CD14-positive monocyte (primary cell): ENCODE results near the gene MICU1. TPM values are rescaled to one million over a fixed set of nuclear protein-coding genes. Genes with fewer than 3 reads are reported as not detected.

Experiments used
- DNase-seq, 3 donors: peaks; one replicate each; pipeline ENCODE4 v3.0.0-alpha.2; 2011 to 2022
- H2AFZ ChIP-seq: 2 replicates; pipeline ENCODE4 v1.6.0; 2012; ENCODE audit warnings: mild to moderate bottlenecking, low read depth, low read length, inconsistent platforms; ENCODE audit not compliant: insufficient read depth, poor library complexity, severe bottlenecking
- H3K27ac ChIP-seq, 2 donors: 1 replicate in 1 of 2; 2 replicates in 1 of 2; pipeline ENCODE4 v1.5.1; 2012 to 2013; ENCODE audit warnings: low read length in 2 of 2, control low read depth in 1 of 2, inconsistent platforms in 1 of 2, low read depth in 1 of 2, mild to moderate bottlenecking in 1 of 2
- H3K27me3 ChIP-seq, 2 donors: one replicate each; pipeline versions ENCODE4 v1.6.0 to v1.6.1; 2011 to 2013; ENCODE audit warnings: low read length in 2 of 2; ENCODE audit not compliant: control insufficient read depth in 2 of 2, insufficient read depth in 2 of 2
- H3K36me3 ChIP-seq, 2 donors: replicated peaks in 1 of 2; 1 replicate in 1 of 2; 2 replicates in 1 of 2; pipeline versions ENCODE4 v1.5.1 to v1.6.1; 2012 to 2013; ENCODE audit warnings: low read length in 2 of 2, control low read depth in 1 of 2, inconsistent platforms in 1 of 2, mild to moderate bottlenecking in 1 of 2; ENCODE audit not compliant: insufficient read depth in 2 of 2, control insufficient read depth in 1 of 2
- H3K4me1 ChIP-seq, 2 donors: 1 replicate in 1 of 2; 2 replicates in 1 of 2; pipeline versions ENCODE4 v1.5.1 to v1.6.1; 2012 to 2013; ENCODE audit warnings: low read length in 2 of 2, control low read depth in 1 of 2, inconsistent platforms in 1 of 2, mild to moderate bottlenecking in 1 of 2, moderate library complexity in 1 of 2; ENCODE audit not compliant: insufficient read depth in 2 of 2, control insufficient read depth in 1 of 2
- H3K4me2 ChIP-seq: replicated peaks from 2 replicates; pipeline ENCODE3; 2012; ENCODE audit warnings: low read length, moderate library complexity, mild to moderate bottlenecking; ENCODE audit not compliant: poor library complexity, severe bottlenecking; ENCODE audit errors: extremely low read depth
- H3K4me3 ChIP-seq, 3 experiments: fragments of 200-600 bp in 1 of 3; sonication (generic) in 1 of 3; replicated peaks in 1 of 3; 1 replicate in 2 of 3; 2 replicates in 1 of 3; pipeline ENCODE4 v1.5.1; 2011 to 2013; ENCODE audit warnings: low read length in 3 of 3, mild to moderate bottlenecking in 3 of 3, control low read depth in 2 of 3, low read depth in 2 of 3, inconsistent platforms in 1 of 3, moderate library complexity in 1 of 3
- H3K79me2 ChIP-seq: 2 replicates; pipeline ENCODE4 v1.6.0; 2012; ENCODE audit warnings: mild to moderate bottlenecking, control low read depth, inconsistent platforms, low read length, moderate library complexity; ENCODE audit not compliant: insufficient read depth
- H3K9ac ChIP-seq: 2 replicates; pipeline ENCODE4 v1.6.0; 2017; ENCODE audit warnings: low read length, mild to moderate bottlenecking; ENCODE audit not compliant: insufficient read depth, poor library complexity, severe bottlenecking
- H3K9me3 ChIP-seq, 2 donors: replicated peaks in 1 of 2; 1 replicate in 1 of 2; 2 replicates in 1 of 2; pipeline versions ENCODE4 v1.5.1 to v1.6.1; 2012 to 2013; ENCODE audit warnings: low read length in 2 of 2, control low read depth in 1 of 2; ENCODE audit not compliant: control insufficient read depth in 1 of 2, insufficient read depth in 1 of 2
- H4K20me1 ChIP-seq: 2 replicates; pipeline ENCODE4 v1.6.0; 2012; ENCODE audit warnings: mild to moderate bottlenecking, low read length, control low read depth, moderate library complexity; ENCODE audit not compliant: insufficient read depth
- H3K27ac Mint-ChIP-seq, 7 donors: one replicate each; pipeline ENCODE4 v1.8.0; 2020; ENCODE audit warnings: mild to moderate bottlenecking in 7 of 7, mixed read lengths in 7 of 7, moderate library complexity in 6 of 7, inconsistent platforms in 2 of 7
- H3K27me3 Mint-ChIP-seq, 3 donors: one replicate each; pipeline ENCODE4 v1.8.0; 2021 to 2022; ENCODE audit warnings: low read depth in 3 of 3, mild to moderate bottlenecking in 3 of 3, mixed read lengths in 3 of 3, moderate library complexity in 3 of 3, inconsistent platforms in 1 of 3
- H3K36me3 Mint-ChIP-seq, 2 donors: one replicate each; pipeline ENCODE4 v1.8.0; 2020; ENCODE audit warnings: mixed read lengths in 2 of 2, inconsistent platforms in 1 of 2, mild to moderate bottlenecking in 1 of 2
- H3K4me1 Mint-ChIP-seq: one replicate; pipeline ENCODE4 v1.8.0; 2020; ENCODE audit warnings: mild to moderate bottlenecking, mixed read lengths
- H3K4me3 Mint-ChIP-seq, 2 donors: one replicate each; pipeline ENCODE4 v1.8.0; 2020; ENCODE audit warnings: mild to moderate bottlenecking in 2 of 2, mixed read lengths in 2 of 2, moderate library complexity in 1 of 2
- H3K9me3 Mint-ChIP-seq, 7 donors: one replicate each; pipeline ENCODE4 v1.8.0; 2020 to 2022; ENCODE audit warnings: mixed read lengths in 7 of 7, mild to moderate bottlenecking in 6 of 7, moderate library complexity in 6 of 7, inconsistent platforms in 2 of 7
- WGBS: methylation state at CpG from one replicate; pipeline ENCODE4 v1.1.5; 2013; ENCODE audit warnings: missing lambda C conversion rate; ENCODE audit not compliant: insufficient coverage; 5-methylcytosine and 5-hydroxymethylcytosine counted together
- intact Hi-C, 2 donors: fragments of 100-400 bp; cut with micrococcal nuclease; formaldehyde crosslinking; loops; one replicate each; pipeline versions ENCODE4 v1.15.0 to v1.15.1; 2023
- polyA plus RNA-seq, 3 donors: library from polyadenylated mRNA; depleted of rRNA in 1 of 3; unstranded in 2 of 3; stranded (reverse) in 1 of 3; fragments of 300-500 nt in 2 of 3; fragments of >200 nt in 1 of 3; fragmentation: Illumina TruSeq in 2 of 3; gene quantifications; 1 replicate in 2 of 3; 2 replicates in 1 of 3; pipeline ENCODE4 v1.2.3, GENCODE V29; 2012 to 2021
- TF ChIP-seq, protein P1 (sequence below): fragments of 200-600 bp; IDR thresholded peaks from one replicate; pipeline ENCODE4 v1.8.0; 2022; ENCODE audit warnings: antibody characterized with exemption, mild to moderate bottlenecking

The MICU1 gene
- polyA plus RNA-seq, 3 donors, result 51.1 to 76.4 (median 51.7) TPM

DNA sequence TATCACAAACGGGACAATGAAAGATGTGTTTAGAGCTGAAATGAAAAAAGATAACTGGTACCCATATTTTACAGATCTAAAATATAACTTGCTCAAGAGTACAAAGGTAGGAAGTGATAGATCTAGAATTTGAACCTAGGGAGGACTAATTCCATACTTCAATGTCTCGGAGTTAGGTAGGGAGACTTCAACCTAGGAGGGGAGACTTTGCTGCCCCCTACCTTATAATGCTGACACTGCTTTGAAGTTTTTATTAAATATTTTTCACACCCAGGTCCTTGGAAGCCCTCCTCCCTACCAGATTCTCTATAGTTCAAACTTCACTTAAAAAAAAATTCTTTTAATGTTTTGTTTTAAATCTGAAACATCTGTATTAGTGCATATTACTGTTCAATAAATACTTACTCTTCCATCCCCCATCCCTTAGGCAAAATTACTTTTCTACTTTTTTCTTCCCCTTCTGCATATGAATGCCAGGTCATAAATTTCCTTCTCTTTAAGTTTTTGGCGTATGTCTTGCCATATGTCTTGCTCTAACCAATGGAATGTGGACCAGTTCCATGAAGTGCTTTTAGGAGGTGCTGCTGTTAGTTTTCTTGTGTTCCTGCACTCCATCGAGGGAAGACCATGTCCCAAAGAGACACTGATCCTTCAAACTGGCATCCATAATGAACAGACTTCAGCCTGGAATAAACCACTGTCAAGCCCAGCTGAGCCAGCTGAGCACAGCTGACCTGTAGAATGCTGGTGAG lies 57.8 kb downstream of the MICU1 start:
- Histone ChIP-seq H3K4me2 (no peak overlapping the region), H3K79me2 (peaks cover 58% of the 10 kb centered on the region), H2AFZ (no peak overlapping the region), H3K4me3 (no peak overlapping the region), H3K27me3 (no peaks in the 10 kb centered on the region), H3K4me1 (peaks cover 26 to 34% of the 10 kb centered on the region in 2 donors), H3K36me3 (peaks cover 7 to 17% of the 10 kb centered on the region in 2 donors), H4K20me1 (peaks cover 17% of the 10 kb centered on the region), H3K9ac (no peak overlapping the region), H3K27ac (peak overlapping the region in 1 of 2 donors; percentile 52), H3K9me3 (no peaks in the 10 kb centered on the region)
- peaks cover 18 to 33% of the 10 kb centered on the region in 2 donors for H3K36me3 Mint-ChIP-seq
- H3K9me3 Mint-ChIP-seq, result no peaks in the 10 kb centered on the region
- H3K4me3 Mint-ChIP-seq, result no peak overlapping the region
- intact Hi-C loops, result loop anchor here in 1 of 2 donors (10.0 kb wide), 2 partner anchors 53 to 203 kb away; no protein-coding TSS in a partner anchor
- peaks cover 0 to 2% (median 0%) of the 10 kb centered on the region in 3 donors for H3K27me3 Mint-ChIP-seq
- WGBS, result no CpG with 5 or more reads among the region's 4 CpGs
- TF ChIP-seq, protein P1, sequence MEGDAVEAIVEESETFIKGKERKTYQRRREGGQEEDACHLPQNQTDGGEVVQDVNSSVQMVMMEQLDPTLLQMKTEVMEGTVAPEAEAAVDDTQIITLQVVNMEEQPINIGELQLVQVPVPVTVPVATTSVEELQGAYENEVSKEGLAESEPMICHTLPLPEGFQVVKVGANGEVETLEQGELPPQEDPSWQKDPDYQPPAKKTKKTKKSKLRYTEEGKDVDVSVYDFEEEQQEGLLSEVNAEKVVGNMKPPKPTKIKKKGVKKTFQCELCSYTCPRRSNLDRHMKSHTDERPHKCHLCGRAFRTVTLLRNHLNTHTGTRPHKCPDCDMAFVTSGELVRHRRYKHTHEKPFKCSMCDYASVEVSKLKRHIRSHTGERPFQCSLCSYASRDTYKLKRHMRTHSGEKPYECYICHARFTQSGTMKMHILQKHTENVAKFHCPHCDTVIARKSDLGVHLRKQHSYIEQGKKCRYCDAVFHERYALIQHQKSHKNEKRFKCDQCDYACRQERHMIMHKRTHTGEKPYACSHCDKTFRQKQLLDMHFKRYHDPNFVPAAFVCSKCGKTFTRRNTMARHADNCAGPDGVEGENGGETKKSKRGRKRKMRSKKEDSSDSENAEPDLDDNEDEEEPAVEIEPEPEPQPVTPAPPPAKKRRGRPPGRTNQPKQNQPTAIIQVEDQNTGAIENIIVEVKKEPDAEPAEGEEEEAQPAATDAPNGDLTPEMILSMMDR, result peak; percentile 54
- H3K4me1 Mint-ChIP-seq, result peaks cover 32% of the 10 kb centered on the region
- peak in 2 of 3 donors; percentile 15 to 28 for DNase-seq
- H3K27ac Mint-ChIP-seq, result peak overlapping the region in 6 of 7 donors; percentile 26 to 77 (median 44)

DNA sequence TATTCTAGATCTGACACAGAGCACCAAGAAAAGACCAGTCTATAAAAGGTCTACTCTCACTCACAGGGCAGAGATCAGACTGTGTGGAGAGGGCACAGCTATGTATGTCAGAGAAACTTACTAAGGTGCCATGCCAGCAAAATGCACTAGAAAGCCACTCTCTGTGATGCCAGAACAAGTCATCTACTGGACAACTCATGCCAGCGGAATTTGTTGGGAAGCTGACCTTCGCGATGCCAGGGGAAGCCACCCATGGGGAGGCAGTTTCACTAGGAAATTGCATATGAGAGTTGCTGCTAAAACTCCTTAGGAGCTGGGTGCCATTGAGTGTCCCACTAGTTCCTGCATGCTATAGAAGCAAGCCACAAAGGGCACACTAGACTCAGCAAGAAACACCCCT lies 58.5 kb downstream of the MICU1 start:
- DNase-seq, result peak in 1 of 3 donors; percentile 7
- 80% methylated on average over 1 of the region's 3 CpGs for WGBS
- H3K27me3 Mint-ChIP-seq, result peaks cover 0 to 2% (median 0%) of the 10 kb centered on the region in 3 donors
- intact Hi-C loops, result loop anchor here in 1 of 2 donors (10.0 kb wide), 2 partner anchors 53 to 203 kb away; no protein-coding TSS in a partner anchor
- H3K79me2 ChIP-seq, result peaks cover 52% of the 10 kb centered on the region
- H3K9ac ChIP-seq, result no peak overlapping the region
- no peaks in the 10 kb centered on the region for H3K27me3 ChIP-seq
- no peak overlapping the region for H3K4me3 ChIP-seq
- peaks cover 38% of the 10 kb centered on the region for H3K4me1 Mint-ChIP-seq
- peaks cover 7 to 17% of the 10 kb centered on the region in 2 donors for H3K36me3 ChIP-seq
- no peaks in the 10 kb centered on the region for H3K9me3 ChIP-seq
- H3K4me1 ChIP-seq, result peaks cover 33 to 40% of the 10 kb centered on the region in 2 donors
- H2AFZ ChIP-seq, result no peak overlapping the region
- peaks cover 22 to 35% of the 10 kb centered on the region in 2 donors for H3K36me3 Mint-ChIP-seq
- H3K27ac ChIP-seq, result peak overlapping the region; percentile 14 to 52
- peak overlapping the region in 6 of 7 donors; percentile 12 to 57 (median 34) for H3K27ac Mint-ChIP-seq
- peaks cover 17% of the 10 kb centered on the region for H4K20me1 ChIP-seq
- no peak overlapping the region for H3K4me2 ChIP-seq
- TF ChIP-seq, protein P1, result no peak
- no peak overlapping the region for H3K4me3 Mint-ChIP-seq
- no peaks in the 10 kb centered on the region for H3K9me3 Mint-ChIP-seq
